NCI-H1092 treated with DMSO at 0.1 percent for 48 hours (cell line): ENCODE results near the gene LILRA5.
"Not testable (repeated sequence)": the region's sequence is repeated elsewhere in the genome, so short reads cannot be mapped to it uniquely, and the experiment has no call there.

Experiments
- DNase-seq: peaks from one replicate; lab custom pipeline; 2025; lab: John Stamatoyannopoulos, UW

Gene LILRA5

GRCh38 chr19:54273821-54274220, 39.1 kb downstream of the LILRA5 start:
- no peak for DNase-seq

- DNase-seq: not testable (repeated sequence)
Measured at GRCh38 chr19:54272181-54272580, 40.8 kb downstream of the LILRA5 start.

- DNase-seq: not testable (repeated sequence)
Measured at GRCh38 chr19:54271587-54271986, 41.4 kb downstream of the LILRA5 start.

GRCh38 chr19:54271106-54271505, 41.9 kb downstream of the LILRA5 start:
- no peak for DNase-seq

- DNase-seq: no peak
Measured at GRCh38 chr19:54268936-54269335, 44.0 kb downstream of the LILRA5 start.

GRCh38 chr19:54266133-54266532, 46.8 kb downstream of the LILRA5 start:
- peak; percentile 11 for DNase-seq

GRCh38 chr19:54262470-54262869, 50.5 kb downstream of the LILRA5 start:
- DNase-seq: no peak

GRCh38 chr19:54262066-54262465, 50.9 kb downstream of the LILRA5 start:
- no peak for DNase-seq

- no peak for DNase-seq
Measured at GRCh38 chr19:54257116-54257480, 55.9 kb downstream of the LILRA5 start, which contains the start of gene LILRB5. LILRB5 (minus strand) TSS chr19:54257273; CDS start chr19:54257193, 80 bp downstream.
